T47D (cell line): ENCODE measurements around the gene TERT.
A peak's percentile ranks its signal among the peaks of the same experiment; 100 is the strongest.

ENCODE experiments used
- DNase-seq, 2 experiments: peaks; one replicate each; pipeline versions ENCODE4 v3.0.0 to v3.0.0-alpha.2; 2011 to 2012; ENCODE audit warnings: low read depth in 1 of 2, low spot score in 1 of 2
- JUND ChIP-seq: IDR thresholded peaks from 2 replicates; pipeline ENCODE4 v1.6.1; 2012; ENCODE audit warnings: low read depth
- in situ Hi-C: cut with HindIII; loops from 2 replicates; pipeline ENCODE4 v1.10.0; 2016; ENCODE audit warnings: low sequenced_read_pairs, low pct_unique_long_range_greater_than_20kb

TERT gene

DNA sequence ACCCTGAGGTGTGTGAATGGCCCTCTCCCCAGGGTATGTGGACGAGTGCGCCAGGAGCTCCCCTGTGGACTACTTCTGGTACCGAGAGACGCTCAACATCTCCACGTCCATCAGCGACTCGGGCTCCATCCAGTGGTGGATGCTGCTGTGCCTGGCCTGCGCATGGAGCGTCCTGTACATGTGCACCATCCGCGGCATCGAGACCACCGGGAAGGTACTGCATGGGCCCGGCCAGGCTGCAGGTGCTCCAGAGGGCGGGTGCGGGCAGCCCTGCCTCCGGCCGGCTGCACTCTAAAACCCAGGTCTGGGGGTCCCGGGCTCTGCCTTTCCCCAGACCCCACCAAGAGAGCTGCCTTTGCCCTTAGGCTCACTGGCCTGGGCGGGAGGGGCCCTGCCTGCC is 82.6 kb downstream of the TERT start:
- no peak for DNase-seq
- TF ChIP-seq JUND: no peak
- in situ Hi-C loops: no loop called here

- no peak for TF ChIP-seq JUND
- DNase-seq: no peak
- in situ Hi-C loops: no loop called here
These were observed 83.2 kb downstream of the TERT start for GRCh38 chr5:1211701-1212100.

GRCh38 chr5:1210832-1211251 is 84.0 kb downstream of the TERT start:
- no peak for DNase-seq
- in situ Hi-C loops: no loop called here
- TF ChIP-seq JUND: no peak

DNA sequence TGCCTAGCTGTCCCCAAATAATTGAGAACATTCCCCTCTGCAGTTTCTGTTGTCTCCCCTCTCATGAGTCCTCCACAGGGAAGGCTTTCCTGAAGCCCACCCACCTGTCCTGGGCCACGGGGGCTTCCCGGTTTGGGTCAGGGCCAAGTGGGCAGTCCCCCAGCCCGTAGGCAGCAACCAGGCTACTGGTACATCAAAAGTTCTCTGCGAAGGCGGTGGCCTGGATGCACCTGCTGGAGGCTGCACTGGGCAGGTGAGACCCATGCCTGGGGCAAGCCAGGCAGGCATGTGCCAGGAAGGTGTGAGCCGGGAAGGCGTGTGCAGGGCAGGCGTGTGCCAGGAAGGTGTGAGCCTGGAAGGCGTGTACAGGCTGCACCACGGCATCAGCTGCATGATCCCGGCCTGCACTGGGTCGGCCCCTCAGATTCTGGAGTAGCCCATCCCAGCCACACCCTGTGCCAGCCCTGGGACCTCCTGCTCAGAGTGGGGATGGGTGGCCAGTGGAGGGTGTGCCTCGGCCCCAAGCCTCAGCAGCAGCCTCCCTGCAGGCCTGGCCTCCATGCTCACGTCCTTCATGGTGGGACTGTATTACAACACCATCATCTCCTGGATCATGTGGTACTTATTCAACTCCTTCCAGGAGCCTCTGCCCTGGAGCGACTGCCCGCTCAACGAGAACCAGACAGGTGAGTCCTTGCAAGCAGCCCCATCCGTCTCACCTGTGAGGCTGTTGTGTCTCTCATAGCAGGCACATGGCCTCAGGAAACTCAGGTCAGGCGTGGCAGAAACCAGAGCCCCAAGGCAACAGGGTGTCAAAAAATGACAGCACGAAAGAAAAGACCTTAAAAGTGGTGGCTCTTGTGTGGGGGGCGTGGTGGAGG is 84.7 kb downstream of the TERT start:
- in situ Hi-C loops: no loop called here
- DNase-seq: peak; percentile 71 to 72

DNA sequence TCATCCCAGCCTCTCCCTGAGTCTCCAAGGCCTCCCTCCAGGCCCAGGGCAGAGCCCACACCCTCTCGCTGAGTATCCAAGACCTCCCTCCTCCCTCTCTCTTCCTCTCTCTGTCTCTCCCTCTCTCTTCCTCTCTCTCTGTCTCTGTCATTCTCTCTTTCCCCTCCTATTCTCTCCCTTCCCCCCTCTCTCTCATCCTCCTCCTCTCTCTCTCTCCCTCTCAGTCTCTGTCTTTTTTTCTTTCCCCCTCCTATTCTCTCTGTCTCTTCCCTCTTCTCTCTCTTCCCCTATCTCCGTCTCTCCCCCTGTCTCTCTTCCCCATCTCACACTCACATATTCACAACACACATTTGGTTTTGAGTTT is 85.4 kb downstream of the TERT start:
- in situ Hi-C loops: no loop called here
- TF ChIP-seq JUND: no peak
- no peak for DNase-seq

More for the DNA sequence above, 84.7 kb downstream of the TERT start:
- no peak for TF ChIP-seq JUND

GRCh38 chr5:1208743-1209488 is 86.0 kb downstream of the TERT start:
- in situ Hi-C loops: no loop called here

GRCh38 chr5:1208221-1208742 is 86.6 kb downstream of the TERT start:
- no peak for TF ChIP-seq JUND
- in situ Hi-C loops: no loop called here
- no peak for DNase-seq

More at GRCh38 chr5:1208743-1209488, 86.0 kb downstream of the TERT start:
- peak; percentile 77 to 95 for DNase-seq
- no peak for TF ChIP-seq JUND

DNA sequence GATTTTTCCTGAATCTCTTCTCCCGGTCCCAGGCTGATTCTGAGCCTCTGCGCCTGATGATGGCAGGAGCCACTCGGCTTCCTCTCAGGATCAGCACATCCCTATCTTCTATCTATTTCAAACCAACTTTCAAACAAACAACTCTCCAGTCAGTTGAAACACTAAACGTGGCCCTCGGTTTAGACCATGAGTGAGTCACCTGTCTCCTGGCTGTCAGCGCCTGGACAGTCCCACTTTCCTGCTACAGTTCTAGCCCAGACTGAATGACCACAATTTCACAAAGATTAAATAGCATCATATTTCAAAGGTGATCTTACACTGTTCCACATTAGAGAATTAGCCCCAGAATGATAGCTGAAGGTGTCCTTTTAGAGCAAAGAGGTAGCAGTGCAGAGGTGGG is 87.3 kb downstream of the TERT start:
- TF ChIP-seq JUND: no peak
- in situ Hi-C loops: no loop called here
- DNase-seq: no peak

DNA sequence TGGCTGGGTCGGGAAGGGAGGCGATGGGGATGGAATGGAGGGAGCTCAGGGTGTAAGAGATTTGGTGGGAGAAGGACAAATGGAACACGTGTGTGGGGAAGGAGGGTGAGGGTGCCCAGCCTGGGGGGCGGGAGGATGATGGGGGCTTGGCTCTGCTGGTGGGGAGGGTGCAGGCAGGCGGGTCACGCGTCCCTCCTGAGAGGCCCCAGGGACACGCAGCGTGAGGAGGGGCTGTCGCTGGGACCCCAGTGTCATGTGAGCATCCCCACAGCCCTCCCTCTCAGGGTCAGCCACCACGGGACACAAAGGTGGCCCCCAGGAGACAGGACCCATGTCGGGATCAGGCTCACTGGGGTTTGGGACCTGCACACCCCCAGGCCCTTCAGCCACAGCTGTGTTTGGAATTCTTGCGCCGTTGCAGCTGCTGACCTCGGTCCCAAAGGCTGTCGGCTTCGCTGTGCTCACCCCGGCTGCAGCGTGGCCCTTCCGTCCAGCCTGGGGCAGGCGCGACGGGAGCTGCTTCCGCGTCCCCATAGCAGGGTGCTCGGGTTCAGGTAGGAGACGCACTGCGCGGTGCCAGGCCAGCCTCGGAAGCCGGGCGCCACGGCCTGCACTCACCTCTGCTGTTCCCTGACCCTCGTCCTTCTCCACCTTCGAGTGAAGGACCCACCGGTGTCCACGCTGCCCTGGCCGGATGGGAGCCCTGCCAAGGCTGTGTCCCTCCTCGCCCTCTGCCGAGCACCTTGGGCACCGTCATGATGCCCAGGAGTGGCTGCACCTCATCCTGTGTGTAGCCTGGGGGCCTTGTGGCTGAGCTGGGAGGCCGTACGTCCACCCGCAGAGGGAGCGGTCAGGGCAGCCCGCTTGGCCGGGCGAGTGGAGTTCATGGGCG is 88.1 kb downstream of the TERT start:
- in situ Hi-C loops: no loop called here
- no peak for DNase-seq
- TF ChIP-seq JUND: no peak

- no peak for DNase-seq
- TF ChIP-seq JUND: no peak
- in situ Hi-C loops: no loop called here
These were observed 89.3 kb downstream of the TERT start for GRCh38 chr5:1205255-1206180.

- in situ Hi-C loops: no loop called here
- no peak for TF ChIP-seq JUND
- peak; percentile 82 to 91 for DNase-seq
These were observed 90.1 kb downstream of the TERT start for GRCh38 chr5:1204693-1205242.
